Stimulated activated CD4-positive, alpha-beta T cell treated with anti-CD3 and anti-CD28 coated beads, Interleukin-4, amount 100 ng/mL, for 4 hours (primary cell): ENCODE results near the gene ATP9B.
"Not testable (repeated sequence)": the region's sequence is repeated elsewhere in the genome, so short reads cannot be mapped to it uniquely, and the experiment has no call there.

Experiments used
- DNase-seq, 2 experiments: peaks; one replicate each; pipeline ENCODE4 v3.0.0-alpha.2; 2020

The ATP9B gene

DNA sequence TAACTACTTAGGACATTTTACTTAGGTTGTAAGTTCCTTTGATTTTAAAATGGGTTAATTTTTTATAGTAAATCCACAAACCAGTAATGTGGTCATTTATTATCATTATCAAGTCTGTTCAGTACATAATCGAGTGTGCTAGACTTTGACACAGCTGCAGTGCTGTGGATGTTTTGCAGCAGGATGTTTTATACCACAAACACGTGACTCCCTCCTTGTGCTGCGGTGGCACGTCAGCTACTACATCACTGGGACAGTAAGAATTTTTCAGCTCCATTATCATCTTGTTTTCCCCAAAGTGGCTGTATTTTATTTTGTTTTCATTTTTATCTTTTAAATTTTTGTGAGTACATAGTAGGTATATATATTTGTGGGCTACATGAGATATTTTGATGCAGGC, 70.0 kb downstream of the ATP9B start:
- DNase-seq = peak in 1 of 2 experiments; percentile 10

DNA sequence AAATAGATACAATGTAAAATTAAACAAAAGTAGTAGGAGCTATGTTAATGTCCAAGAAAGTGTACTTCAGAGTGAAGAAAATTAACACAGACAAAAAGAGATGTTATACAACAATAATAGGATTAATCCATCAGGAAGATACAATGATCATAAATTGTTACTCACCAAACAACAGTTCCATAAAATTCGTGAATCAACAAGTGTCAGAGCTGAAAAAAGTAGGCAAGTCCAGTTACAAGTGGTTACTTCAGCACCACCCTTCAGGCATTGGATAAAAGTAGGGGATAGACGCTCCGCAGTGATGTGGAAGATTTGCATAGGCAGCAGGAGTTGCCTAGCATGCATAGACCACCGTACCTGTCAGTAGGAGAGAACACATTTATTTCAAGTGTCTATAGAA, 77.8 kb downstream of the ATP9B start:
- no peak for DNase-seq

DNA sequence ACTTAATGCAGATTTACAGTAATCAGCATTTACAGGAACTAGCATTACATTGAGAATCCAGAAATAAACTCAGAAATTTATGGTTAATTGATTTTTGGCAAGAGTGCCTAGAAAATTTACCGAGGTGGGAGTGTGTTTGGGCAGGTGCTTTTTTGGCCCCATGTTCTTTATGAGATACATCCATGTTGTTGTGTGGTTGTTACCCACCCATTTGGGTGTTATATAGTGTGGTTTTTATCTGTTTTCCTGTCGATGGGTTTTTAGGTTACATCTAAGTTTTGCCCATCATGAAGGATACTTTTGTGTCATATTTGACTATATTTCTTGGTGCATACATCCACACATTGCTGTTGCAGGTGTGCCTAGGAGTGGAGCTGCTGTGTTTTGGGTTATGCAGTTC, 82.0 kb downstream of the ATP9B start:
- DNase-seq = no peak

DNA sequence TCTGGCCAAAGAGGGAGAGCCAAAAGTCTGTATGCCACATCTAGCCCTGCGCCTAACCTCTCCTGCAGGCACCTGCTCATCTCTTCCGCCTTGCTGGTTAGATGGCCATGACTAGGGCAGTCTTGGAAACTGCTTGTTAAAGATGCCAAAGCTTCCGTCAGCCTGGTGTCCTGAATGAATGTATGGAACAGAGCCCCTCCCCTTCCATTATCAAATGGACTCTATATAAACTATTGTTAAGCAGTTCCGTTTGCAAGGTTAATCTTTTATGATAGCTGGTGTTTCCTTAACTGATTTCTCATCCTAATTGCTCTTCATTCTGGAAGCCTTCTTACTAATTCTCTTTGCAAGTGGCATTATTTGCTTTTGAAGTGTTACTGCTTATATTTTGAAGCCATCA, 87.1 kb downstream of the ATP9B start:
- no peak for DNase-seq

DNA sequence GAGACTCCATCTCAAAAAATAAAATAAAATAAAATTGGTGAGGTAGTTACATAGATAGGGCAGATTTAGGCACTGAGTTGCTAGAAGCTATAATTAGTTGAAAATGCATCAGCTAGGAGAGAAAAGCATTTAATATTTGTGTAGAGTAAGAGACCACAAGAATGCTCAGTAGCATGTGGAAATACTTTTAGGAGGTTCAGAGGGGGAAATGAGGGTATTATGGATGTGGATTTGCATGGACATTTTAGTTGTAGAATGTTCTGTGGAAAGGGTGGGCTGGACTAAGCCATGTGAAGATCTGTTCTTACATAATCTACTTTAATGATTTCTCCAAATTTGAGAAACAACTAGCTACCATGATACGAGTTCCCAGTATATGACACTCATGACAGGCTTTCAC, 95.5 kb downstream of the ATP9B start:
- DNase-seq = no peak

DNA sequence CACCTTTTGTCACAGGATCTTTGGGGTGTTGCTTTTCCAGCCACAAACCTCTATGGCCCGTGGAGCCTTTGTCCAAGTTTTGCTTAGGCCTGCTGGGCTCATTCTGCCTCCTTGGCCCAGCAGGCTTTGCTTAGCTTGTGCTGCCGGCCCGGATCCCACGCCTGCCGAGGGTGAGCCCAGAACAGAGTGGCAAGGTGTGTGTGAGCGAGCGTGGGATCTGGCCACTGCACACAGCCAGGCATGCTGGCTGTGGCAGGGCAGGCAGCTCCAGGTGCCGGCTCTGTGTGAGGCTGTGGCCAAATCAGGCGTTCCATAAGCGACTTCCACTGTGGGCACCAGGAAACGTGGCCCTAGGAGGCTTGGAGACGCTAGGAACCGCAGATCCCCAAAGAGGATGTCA, 97.5 kb downstream of the ATP9B start:
- DNase-seq = no peak

DNA sequence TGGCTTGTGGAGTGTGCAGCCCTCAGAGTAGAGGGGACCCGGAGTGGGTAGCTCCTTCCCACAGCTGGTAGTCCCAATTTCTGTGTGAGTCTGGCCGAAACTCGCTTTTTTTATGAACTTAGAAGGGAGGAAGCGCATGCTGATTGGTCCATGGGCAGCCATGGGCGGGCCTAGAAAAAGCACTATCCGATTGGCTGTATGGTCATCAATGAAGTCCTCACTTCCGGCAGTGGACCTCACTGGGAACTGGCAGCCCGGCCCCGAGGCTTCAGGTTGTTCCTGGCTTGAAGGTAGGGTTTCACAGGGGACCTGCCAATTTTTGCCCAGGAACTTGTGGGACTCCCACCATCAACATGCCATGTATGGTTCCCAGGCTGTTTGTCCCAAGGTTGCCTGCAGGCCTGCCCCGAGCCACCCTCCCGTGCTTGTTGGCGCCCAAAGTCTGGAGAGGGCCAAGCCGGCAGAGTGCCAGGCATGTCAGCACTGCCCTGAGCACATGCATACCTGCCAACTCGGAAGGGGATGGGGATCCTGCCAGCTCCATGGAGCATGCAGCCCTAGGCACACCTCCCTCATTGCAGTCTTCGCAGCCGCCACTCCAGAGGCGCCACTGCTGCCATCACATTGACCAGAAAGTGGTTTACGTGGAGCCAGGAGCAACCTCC, 98.5 kb downstream of the ATP9B start:
- no peak for DNase-seq

DNA sequence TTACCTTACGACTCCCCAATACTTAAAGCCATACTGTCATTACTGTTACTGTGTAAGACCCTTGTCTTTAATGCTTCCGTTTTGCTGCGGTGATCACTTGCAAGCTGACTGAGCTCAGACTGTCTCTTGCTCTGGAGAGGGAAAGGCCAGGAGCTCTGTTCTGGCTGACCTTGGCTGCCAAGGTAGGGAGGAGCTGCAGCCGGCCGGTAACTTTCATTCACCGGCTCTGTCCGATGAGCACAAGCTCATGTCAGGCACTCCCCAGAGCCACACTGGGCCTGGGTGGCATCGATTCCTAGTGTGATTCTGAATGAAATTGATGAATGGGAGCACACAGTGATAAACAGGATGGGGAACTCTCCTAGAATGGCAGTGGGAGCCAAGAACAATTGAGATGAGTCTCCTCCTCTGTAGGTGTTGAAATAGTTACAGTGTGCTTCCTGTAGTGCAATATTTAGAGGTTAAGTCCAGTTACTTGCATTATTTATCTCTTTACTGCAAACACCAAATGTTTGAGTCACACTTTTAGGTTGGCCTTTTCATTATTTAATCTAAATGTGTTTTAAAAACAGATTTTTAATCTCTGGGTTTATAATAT, 100.9 kb downstream of the ATP9B start:
- no peak for DNase-seq

DNA sequence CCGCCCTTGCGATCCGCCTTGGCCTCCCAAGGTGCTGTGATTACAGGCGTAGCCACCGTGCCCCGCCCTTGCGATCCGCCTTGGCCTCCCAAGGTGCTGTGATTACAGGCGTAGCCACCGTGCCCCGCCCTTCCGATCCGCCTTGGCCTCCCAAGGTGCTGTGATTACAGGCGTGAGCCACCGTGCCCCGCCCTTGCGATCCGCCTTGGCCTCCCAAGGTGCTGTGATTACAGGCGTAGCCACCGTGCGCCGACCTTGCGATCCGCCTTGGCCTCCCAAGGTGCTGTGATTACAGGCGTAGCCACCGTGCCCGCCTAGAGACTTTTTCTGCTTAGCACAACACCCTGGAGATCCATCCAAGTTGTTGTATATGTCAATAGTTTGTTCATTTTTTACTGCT, 103.1 kb downstream of the ATP9B start:
- not testable (repeated sequence) for DNase-seq

DNA sequence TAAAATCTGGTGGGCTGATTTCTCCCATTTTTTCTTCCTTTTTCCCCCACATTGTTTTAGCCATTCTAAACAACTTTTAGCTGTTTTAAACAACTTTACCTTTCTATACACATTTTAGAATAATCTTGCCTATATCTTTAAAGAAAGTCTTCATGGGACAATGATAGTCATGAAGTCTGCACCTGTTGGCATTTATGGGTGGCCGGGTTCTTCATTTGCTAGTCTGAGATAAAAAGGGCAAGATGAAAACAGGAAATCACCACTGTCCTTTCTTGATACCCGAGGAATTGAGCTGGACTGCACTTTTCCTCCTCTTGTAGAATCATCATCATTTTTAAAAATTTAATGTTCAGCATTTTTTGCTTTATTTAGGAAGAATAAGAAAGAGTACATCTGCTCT, 104.5 kb downstream of the ATP9B start:
- DNase-seq = no peak

DNA sequence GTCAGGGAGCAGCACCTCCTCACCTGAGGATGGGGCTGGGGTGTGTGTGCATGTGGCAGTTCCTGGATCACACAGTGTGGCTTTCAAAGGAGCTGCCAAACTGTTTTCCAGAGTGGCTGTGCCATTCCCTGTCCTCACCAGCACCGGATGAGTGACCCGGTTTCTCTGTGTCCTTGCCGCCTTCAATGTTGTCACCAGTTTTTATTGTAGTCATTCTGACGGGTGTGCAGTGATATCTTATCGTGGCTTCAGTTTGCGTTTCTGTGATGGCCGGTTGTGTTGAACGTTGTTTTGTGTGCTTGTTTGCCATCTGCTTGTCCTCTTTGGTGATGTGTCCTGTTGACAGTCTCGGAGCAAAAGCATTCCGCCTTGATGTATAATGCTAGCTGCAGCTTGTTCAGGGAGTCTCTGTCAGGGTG, 108.9 kb downstream of the ATP9B start:
- DNase-seq = no peak

DNA sequence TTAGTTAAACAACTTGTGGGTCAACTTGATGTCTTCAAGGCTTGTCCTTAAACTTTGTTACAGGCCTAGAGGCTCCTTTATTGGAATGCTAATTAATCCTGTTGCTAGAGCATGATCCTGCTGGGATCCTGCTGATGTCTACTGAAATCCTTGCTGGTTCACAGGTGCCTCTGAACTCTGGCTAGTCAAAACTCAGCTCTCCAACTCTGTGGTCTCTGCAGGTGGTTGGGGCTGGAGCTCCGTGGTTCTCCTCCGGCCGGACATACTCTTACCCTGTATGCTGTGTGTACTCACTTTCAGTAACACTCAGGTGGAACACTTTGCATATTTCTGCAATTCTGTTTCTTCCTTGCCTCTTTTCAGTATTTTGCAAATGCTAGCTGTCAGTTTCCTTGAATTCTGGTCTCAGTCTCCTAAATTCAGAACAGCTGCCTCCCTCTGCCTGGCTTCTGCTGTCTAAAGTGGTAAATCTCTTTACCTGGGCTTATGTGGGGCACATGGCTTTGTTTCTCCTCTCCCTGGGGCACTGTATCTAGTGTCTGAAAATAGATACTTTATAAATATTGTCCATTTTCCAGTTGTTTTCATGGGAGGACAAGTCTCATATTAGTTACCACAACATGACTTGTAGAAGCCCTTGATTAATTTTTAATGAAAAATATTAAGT, 113.0 kb downstream of the ATP9B start:
- no peak for DNase-seq

DNA sequence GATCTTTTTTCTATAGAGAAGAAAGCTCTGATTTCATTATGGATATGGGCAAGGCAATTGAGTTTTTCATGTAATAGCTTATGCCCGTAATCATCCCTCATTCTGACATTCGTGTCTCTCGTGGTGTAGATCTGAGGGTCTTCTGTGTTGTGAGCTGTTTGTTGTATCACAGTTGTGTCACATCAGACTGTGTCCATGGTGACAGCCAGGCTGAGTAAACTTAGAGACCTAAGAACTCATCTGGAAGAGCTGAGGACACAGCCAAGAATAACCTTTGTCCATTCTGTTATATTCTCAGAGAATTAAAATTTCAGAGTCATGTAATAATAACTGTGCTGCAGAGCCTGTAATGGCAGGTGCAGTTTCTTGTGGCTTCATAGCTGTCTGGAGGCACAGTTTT, 116.5 kb downstream of the ATP9B start:
- DNase-seq = no peak

DNA sequence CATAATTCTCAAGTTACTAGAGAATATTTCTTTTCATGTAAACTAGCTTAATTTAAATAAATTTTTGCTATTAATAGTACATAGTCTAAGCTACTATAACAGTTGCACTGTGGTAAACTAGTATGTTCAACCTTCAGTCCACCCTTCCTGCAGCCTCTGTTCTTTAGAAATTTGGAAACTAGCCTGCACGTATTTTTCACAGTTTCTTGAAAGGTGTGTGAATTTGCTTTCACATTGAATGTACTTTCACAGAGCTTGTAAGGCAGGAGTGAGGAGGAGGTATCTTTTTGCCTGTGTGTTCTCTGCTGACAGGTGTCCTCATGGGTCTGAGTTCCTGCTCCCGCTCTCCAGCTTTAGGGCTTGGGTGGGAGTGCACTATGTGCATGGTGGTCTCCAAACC, 117.5 kb downstream of the ATP9B start:
- no peak for DNase-seq

DNA sequence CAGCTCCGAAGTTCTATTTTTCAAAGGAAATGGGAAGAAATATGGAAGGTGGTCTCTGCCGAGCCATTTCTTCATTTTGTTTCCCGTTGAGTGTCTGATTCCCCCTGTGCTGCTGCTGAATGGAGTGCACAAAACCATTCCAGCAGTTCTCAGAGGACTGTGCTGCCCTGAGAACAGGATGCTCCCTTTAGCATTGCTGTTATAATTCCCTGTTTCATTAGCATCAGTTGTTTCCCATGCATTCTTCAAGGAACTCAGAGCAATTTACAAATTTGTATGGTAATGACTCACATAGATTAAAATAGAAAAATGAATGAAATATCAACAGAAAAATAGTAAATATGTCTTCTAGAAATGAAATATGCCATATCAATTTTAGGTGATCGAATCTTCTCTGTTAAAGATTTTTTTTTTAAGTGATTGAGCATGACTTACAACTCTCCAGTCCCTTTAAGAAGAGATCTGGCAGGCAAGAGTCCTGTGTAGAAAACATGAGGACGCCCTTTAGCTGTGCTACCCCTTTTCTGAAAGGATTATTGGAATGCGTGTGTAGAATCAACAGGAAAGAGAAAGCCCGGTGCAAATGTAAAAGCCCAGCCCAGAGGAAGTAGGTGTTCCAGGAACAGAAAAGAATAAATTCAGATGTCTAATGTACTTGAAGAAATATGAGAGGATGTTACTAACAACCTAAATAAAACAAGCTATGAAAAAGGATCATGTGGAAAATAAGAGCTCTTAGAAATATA, 118.5 kb downstream of the ATP9B start:
- DNase-seq = no peak

DNA sequence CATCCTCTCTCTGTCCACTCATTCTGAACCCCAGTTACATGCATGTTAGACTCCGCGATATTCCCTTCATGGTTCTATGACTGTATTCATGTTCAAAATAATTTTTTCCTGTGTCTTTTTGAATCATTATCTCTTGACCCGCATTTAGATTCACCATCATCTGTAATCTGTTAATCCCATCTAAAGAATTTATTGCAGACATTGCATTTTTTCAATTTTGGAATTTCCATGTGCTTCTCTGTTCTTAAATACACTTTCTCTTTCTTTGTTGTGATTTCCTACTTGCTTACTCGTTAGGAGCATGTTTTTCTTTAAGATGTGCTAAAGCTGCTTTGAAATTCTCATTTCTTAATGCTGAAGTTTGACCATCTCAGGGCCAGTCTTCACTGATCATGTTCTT, 122.2 kb downstream of the ATP9B start:
- DNase-seq = no peak

DNA sequence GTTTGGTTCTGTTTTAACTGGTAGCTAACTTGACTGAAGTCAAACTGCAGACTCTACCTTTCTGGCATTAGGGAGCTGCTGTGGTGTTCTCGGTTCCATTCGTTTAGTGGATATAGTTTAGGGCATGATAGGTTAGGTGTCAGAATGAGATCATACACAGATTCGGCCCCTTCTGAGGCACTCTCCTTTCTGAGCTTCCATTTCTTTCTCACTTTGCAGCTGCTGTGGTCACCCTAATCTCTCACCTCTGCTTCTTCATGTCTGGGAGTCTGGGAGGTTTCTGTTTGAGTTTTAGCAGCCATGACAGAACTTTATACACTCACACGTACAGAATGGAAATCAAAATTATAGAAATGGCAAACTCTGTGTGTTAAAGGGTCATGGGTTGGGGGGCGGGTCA, 122.8 kb downstream of the ATP9B start:
- no peak for DNase-seq

DNA sequence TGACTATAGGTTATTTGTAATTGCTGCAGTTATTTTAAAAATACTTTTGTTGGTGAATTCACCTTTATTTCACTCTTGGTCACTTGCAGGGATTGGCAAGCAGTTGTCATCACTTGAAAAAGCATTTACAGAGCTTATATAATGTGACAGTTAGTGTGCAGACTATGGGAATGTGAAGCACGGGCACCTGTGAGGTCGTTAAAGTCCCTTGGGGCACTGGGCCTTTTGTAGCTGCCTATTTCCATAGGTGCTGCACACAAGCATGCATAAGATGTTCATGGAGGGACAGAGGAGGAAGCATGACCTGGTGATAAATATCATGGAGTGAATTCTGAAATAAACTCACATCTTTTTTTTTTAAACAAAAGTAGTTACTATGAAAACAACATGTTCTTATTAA, 124.6 kb downstream of the ATP9B start:
- no peak for DNase-seq

DNA sequence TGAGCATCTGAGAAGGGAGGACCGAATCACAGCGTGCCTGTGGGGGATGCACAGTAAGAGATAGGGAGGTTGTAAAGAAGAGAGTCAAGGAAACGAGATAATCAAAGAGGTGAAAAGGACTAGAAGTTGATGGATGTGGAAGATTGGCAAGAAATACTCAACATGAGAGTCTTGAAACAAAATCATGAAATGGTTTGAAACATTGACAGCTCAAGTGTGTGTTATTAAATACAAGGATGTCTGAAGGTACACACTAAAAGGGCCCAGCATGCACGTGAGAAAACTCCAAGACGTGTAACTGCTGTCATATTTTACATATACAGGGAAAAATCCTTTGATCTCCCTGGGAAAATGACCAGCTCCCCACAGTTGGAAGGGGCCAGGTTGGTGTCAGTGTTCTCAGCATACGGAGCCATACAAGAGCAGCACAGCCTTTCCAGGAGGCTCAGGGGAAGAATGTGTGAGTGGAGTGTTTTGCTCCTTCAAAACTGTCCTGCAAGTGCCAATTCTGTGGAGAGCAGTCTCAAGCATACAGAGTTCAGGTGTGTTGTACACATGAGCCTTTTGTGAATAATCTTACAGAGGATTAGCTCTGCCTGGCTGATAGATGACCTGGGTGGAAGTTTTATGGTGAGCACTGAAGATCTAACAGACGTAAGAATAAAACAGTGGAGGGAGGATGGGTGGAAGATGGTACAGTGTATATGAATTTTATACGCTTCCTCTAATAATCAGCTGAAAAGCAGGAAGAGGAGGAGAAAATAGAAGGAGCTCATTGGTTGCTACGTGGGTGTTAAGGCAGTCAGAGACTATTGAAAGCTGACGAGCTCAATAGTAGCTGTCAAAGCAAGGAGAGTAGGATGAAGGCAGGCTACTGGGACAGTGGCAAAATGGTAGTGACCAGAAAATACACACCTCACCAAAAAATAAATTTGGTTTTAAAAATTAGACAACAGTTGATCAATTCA, 126.8 kb downstream of the ATP9B start:
- DNase-seq = no peak

DNA sequence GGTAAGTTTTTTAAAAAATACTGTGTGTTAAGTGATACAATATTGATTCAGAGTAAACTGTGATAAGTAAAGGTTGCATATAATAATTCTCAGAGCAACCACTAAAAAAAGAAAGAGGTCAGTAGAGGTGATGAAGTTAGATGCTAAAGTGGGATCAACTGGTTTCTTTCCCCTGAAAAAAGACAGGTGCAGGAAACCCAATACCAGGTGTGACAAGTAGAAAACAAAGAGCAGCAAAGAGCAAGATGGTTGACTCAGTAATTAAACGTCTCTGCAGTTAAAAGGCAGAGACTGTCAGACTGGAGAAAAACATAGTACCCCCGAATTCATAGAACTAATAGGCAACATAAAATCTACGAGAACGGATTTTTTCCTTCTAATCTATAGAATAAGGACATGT, 128.3 kb downstream of the ATP9B start:
- DNase-seq = no peak

DNA sequence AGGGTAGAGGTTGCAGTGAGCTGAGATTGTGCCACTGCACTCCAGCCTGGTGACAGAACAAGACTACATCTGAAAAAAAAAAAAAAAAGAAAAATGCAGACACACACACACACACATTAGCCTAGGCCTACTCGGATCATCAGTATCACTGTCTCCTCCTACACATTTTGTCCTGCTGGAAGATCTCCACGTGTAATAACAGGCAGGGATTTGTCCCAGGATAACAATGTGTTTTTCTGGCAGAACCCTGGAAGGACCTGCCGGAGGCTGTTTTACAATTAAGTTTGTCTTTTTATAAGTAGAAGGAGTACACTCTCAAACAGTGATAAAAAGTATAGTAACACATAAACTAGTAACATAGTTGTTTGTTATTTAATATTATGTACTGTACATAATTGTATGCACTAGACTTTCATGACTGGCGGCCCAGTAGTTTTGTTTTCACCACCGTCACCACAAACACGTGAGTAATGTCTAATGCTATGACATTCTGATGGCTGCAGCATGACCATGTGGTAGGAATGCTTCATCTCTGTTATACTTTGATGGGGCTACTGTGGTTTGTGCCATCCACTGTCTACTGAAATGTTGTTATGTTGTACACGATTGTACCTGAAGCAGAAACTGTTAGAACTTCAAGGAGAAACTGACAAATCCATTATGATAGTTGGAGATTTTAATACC, 130.6 kb downstream of the ATP9B start:
- no peak for DNase-seq
